GM12878 (cell line): Measurements from ENCODE around the gene CHCHD3. TPM values are rescaled to one million over a fixed set of nuclear protein-coding genes. Genes with fewer than 3 reads are reported as not detected.
A peak's percentile ranks its signal among the peaks of the same experiment; 100 is the strongest.

Experiments
- BRCA1 ChIP-seq: IDR thresholded peaks from 2 replicates; pipeline ENCODE4 v1.6.1; 2011; ENCODE audit warnings: low read depth, low read length, improper control_type of control experiment
- CEBPB ChIP-seq, 2 experiments: fragments of 150-350 bp in 1 of 2; IDR thresholded peaks; 2 replicates each; pipeline ENCODE4 v1.6.1; 2012 to 2014; ENCODE audit warnings: low read depth in 2 of 2, low read length in 2 of 2, borderline replicate concordance in 1 of 2, inconsistent platforms in 1 of 2
- CHD1 ChIP-seq: IDR thresholded peaks from 2 replicates; pipeline ENCODE4 v1.6.1; 2012; ENCODE audit warnings: low read depth, low read length, improper control_type of control experiment
- EED ChIP-seq: sonication (generic); IDR thresholded peaks from 2 replicates; pipeline ENCODE4 v1.6.1; 2016; ENCODE audit warnings: antibody characterized with exemption, low read depth
- ESRRA ChIP-seq: IDR thresholded peaks from 2 replicates; pipeline ENCODE4 v1.6.1; 2012; ENCODE audit warnings: mild to moderate bottlenecking, low read length, improper control_type of control experiment
- JUNB ChIP-seq: IDR thresholded peaks from 2 replicates; pipeline ENCODE4 v1.6.1; 2016; ENCODE audit warnings: antibody characterized with exemption, mild to moderate bottlenecking
- LARP7 ChIP-seq: fragments of 450-650 bp; IDR thresholded peaks from 2 replicates; pipeline ENCODE4 v1.6.1; 2017; ENCODE audit warnings: mild to moderate bottlenecking
- MAX ChIP-seq: IDR thresholded peaks from 2 replicates; pipeline ENCODE4 v1.6.1; 2012; ENCODE audit warnings: low read depth, low read length, improper control_type of control experiment
- MEF2B ChIP-seq: fragments of 450-650 bp; IDR thresholded peaks from 2 replicates; pipeline ENCODE4 v1.6.1; 2018; ENCODE audit warnings: mild to moderate bottlenecking, moderate library complexity; ENCODE audit not compliant: partially characterized antibody, poor library complexity, severe bottlenecking
- MTA2 ChIP-seq: fragments of 450-650 bp; IDR thresholded peaks from 2 replicates; pipeline ENCODE4 v1.6.1; 2016; ENCODE audit warnings: low read depth, mild to moderate bottlenecking, moderate library complexity
- MYB ChIP-seq: fragments of 150-350 bp; IDR thresholded peaks from 2 replicates; pipeline ENCODE4 v1.6.1; 2014; ENCODE audit warnings: mild to moderate bottlenecking, low read depth, low read length, borderline replicate concordance
- NFYB ChIP-seq: IDR thresholded peaks from 2 replicates; pipeline ENCODE4 v1.6.1; 2011; ENCODE audit warnings: low read depth, mild to moderate bottlenecking, low read length, improper control_type of control experiment, moderate library complexity; ENCODE audit not compliant: insufficient read depth
- POLR2AphosphoS5 ChIP-seq: IDR thresholded peaks from 2 replicates; pipeline ENCODE4 v1.6.1; 2011; ENCODE audit warnings: mild to moderate bottlenecking, low read length, inconsistent platforms
- RAD51 ChIP-seq: fragments of 450-650 bp; IDR thresholded peaks from 2 replicates; pipeline ENCODE4 v1.6.1; 2016; ENCODE audit warnings: moderate library complexity, mild to moderate bottlenecking, inconsistent platforms
- RB1 ChIP-seq: fragments of 450-650 bp; formaldehyde crosslinking; IDR thresholded peaks from 2 replicates; pipeline ENCODE4 v1.6.1; 2017; ENCODE audit warnings: mild to moderate bottlenecking, borderline replicate concordance
- SKIL ChIP-seq: fragments of 450-650 bp; IDR thresholded peaks from 2 replicates; pipeline ENCODE4 v1.6.1; 2017; ENCODE audit warnings: mild to moderate bottlenecking, low read depth, inconsistent platforms; ENCODE audit not compliant: poor library complexity, severe bottlenecking
- SMAD5 ChIP-seq: IDR thresholded peaks from 2 replicates; pipeline ENCODE4 v1.6.1; 2016; ENCODE audit warnings: antibody characterized with exemption, low read depth
- STAT1 ChIP-seq: fragments of 450-650 bp; conservative IDR thresholded peaks from 2 replicates; pipeline ENCODE4 v1.6.1; 2014; ENCODE audit warnings: antibody characterized with exemption, mild to moderate bottlenecking
- TBL1XR1 ChIP-seq: IDR thresholded peaks from 2 replicates; pipeline ENCODE4 v1.6.1; 2012; ENCODE audit warnings: low read depth, low read length, improper control_type of control experiment
- ZBTB4 ChIP-seq: fragments of 450-650 bp; formaldehyde crosslinking; IDR thresholded peaks from 2 replicates; pipeline ENCODE4 v1.4.0; 2022; ENCODE audit warnings: mild to moderate bottlenecking, moderate library complexity
- polyA plus RNA-seq, 11 experiments: library from polyadenylated mRNA; depleted of rRNA in 4 of 11; unstranded in 6 of 11; stranded (reverse) in 5 of 11; fragments of >200 nt; fragmentation: Nextera tagmentation in 4 of 11; fragmentation: Illumina TruSeq in 1 of 11; extraction: Ambion mirVana in 4 of 11; extraction: Trizol in 1 of 11; gene quantifications; 1 replicate in 1 of 11; 2 replicates in 10 of 11; pipeline versions ENCODE4 v1.2.1 to v1.2.3, GENCODE V29; 2011 to 2016; ENCODE audit warnings: inconsistent platforms in 2 of 11, missing spikeins in 2 of 11, low read depth in 1 of 11
- total RNA-seq, 4 experiments: library from RNA; depleted of rRNA in 3 of 4; stranded (reverse); fragments of >200 nt in 3 of 4; fragmentation: Illumina TruSeq in 1 of 4; extraction: Trizol in 1 of 4; gene quantifications; 2 replicates each; pipeline versions ENCODE4 v1.2.1 to v1.2.3, GENCODE V29; 2013 to 2021
- TF ChIP-seq, protein P1 (sequence below): fragments of 450-650 bp; formaldehyde crosslinking; IDR thresholded peaks from 2 replicates; pipeline ENCODE4 v1.4.0; 2020; ENCODE audit warnings: mild to moderate bottlenecking, moderate library complexity

Gene CHCHD3
- total and polyA plus RNA-seq, 10 of the 15 experiments (the other 5 are each of a cell fraction or from before 2014, with no cell fraction given): 38.3 to 178 (median 96.2) TPM

DNA sequence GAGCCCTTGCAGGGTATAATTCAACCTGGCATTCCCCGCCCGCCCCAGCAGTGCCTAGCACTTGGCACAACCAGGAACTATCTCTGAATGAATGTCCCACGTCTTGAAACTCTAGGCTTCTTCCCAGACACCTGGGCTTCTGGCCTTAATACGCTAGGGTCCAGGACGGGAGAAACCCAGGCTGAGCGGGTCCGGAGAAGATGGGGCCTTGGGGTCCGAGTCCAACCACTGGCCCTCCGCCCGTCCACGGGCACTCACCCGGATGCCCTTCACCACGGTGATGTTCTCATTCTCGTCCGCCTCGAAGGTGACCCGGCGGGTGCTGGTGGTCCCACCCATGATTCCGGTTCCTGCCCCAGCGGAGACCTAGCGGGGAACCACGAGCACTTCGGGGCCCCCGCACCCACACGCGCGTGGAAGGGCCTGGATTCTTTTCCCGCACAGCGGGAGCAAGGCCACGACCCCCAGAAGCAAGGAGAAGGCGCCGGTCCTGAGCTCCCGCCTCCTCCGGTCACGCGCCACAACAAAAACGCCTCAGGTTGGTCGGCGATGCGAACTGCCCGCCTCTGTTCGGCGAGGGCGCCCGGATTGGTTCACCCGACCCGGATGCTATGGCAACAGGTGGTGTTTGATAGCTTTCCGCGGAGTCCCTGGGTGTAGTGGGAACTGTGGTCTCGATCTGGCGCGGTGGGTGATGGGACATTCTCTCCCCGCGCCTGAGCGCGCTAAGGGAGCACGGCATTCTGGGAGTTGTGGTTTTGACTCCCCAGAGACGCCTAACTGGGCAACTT lies at the start of gene CHCHD3 (continued):
- TF ChIP-seq TBL1XR1: no peak
- TF ChIP-seq SKIL: no peak
- peak; percentile 86 for TF ChIP-seq NFYB
- TF ChIP-seq MYB: no peak
- peak; percentile 92 for TF ChIP-seq RAD51
- no peak for TF ChIP-seq CHD1
- TF ChIP-seq STAT1: no peak
- TF ChIP-seq ESRRA: peak; percentile 78; the same call in 1 of the 2 replicates
- TF ChIP-seq EED: peak; percentile 61; the same call in 1 of the 2 replicates
- peak; percentile 77 for TF ChIP-seq POLR2AphosphoS5
- peak; percentile 75; the same call in 1 of the 2 replicates for TF ChIP-seq MAX
- no peak for TF ChIP-seq MTA2
- no peak for TF ChIP-seq BRCA1
- TF ChIP-seq ZBTB4 (CRISPR knock-in tag): no peak
- TF ChIP-seq LARP7: no peak
- no peak for TF ChIP-seq CEBPB (IDR thresholded peaks at IDR 0.05; ENCODE audit: borderline replicate concordance in 1 of 2, low read depth in 2 of 2, low read length in 2 of 2)
- TF ChIP-seq JUNB: no peak
- TF ChIP-seq SMAD5: peak; percentile 58; the same call in 1 of the 2 replicates
- peak; percentile 56; the same call in 1 of the 2 replicates for TF ChIP-seq RB1
- TF ChIP-seq, protein P1, sequence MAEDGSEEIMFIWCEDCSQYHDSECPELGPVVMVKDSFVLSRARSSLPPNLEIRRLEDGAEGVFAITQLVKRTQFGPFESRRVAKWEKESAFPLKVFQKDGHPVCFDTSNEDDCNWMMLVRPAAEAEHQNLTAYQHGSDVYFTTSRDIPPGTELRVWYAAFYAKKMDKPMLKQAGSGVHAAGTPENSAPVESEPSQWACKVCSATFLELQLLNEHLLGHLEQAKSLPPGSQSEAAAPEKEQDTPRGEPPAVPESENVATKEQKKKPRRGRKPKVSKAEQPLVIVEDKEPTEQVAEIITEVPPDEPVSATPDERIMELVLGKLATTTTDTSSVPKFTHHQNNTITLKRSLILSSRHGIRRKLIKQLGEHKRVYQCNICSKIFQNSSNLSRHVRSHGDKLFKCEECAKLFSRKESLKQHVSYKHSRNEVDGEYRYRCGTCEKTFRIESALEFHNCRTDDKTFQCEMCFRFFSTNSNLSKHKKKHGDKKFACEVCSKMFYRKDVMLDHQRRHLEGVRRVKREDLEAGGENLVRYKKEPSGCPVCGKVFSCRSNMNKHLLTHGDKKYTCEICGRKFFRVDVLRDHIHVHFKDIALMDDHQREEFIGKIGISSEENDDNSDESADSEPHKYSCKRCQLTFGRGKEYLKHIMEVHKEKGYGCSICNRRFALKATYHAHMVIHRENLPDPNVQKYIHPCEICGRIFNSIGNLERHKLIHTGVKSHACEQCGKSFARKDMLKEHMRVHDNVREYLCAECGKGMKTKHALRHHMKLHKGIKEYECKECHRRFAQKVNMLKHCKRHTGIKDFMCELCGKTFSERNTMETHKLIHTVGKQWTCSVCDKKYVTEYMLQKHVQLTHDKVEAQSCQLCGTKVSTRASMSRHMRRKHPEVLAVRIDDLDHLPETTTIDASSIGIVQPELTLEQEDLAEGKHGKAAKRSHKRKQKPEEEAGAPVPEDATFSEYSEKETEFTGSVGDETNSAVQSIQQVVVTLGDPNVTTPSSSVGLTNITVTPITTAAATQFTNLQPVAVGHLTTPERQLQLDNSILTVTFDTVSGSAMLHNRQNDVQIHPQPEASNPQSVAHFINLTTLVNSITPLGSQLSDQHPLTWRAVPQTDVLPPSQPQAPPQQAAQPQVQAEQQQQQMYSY (CRISPR knock-in tag): no peak
- peak; percentile 95 for TF ChIP-seq MEF2B
